NCI-H226 (cell line): ENCODE data around the gene TBX5.

Experiments used
- DNase-seq: peaks from one replicate; pipeline ENCODE4 v3.0.0-alpha.2; 2015

Gene TBX5

DNA sequence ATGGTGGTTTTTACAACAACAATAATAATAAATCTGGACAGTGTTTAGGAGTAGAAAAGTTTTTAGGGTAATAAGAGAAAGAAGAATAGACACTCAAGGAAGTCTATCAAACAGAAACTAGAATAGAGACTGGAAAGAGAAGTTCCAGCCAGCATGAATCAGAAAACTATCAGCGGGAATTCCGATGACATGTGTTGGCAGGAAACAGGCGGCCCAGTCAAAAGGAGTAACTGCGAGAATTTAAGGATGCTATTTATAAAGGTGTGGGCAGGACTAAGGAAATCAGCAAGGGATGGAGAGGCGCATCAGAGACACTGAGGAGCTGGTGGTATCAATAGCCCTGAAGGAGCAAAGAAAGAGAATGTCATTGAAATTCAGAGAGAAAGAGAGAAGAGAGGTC, 89.9 kb downstream of the TBX5 start:
- peak; percentile 4 for DNase-seq

DNA sequence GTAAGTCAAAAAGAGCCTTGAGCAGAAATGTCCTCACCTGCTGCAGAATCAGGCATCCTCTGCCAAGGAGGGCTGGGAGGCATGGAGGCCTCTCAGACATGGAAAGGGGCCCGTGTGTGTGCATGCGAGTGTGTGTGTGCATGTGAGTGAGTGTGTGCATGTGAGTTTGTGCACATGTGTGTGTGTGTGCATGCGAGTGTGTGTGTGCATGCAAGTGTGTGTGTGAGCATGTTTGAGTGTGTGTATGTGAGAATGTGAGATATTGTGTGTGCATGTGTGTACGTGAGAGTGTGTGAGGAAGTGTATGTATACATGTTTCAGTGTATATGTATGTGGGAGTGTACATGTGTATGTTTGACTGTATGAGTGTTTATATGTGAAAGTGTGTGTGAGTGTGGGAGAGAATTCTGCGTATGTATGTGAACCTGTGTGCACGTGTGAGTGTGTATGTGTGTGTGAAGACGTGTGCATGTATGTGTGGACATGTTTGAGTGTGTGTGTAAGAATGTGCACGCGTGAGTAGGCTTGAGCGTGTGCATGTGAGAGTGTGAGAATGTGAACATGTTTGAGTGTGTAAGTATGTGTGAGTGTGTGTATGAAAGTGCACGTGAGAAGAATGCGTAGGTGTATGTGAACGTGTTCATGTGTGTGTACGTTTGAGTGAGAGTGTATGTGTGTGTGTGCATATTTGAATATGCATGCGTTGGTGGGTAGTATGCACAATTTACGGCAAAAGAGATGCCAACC, 90.8 kb downstream of the TBX5 start:
- no peak for DNase-seq

DNA sequence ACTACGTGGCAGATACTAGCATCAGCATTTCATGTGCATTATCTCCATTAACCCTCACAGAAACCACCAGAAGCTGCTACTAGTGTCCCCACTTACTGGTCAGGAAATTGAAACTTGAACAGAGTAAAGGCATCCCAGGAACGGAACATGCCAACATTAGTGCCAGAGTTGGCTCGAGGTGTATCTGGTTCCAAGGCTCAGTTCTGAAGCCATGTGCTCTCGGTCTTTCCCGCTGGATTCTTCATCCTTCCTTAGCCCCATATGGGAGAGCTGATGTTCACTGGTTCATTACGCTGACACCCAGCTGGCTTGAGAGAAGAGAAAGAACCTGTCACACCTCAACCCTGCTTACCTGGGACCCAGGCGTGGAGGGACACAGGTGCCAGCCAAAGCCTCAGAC, 91.5 kb downstream of the TBX5 start:
- no peak for DNase-seq

DNA sequence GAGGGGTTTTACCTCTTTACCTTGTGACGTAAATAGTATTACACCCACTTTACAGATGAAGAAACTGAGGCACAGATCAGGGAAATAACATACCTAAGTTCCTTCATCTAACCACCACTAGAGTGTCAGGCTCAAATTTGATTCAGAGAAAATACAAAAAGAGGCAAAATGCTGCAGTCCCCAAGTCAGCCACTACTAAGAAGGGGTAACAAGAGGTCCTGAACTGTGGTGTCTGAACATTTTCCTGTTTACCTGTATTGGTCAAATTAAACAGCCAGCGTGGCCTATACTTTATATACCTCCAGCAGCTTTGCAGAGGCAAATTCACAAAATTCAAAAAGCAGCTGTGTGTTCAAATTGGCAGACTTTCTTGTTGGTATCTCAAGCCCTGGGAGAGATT, 92.0 kb downstream of the TBX5 start:
- DNase-seq = no peak

DNA sequence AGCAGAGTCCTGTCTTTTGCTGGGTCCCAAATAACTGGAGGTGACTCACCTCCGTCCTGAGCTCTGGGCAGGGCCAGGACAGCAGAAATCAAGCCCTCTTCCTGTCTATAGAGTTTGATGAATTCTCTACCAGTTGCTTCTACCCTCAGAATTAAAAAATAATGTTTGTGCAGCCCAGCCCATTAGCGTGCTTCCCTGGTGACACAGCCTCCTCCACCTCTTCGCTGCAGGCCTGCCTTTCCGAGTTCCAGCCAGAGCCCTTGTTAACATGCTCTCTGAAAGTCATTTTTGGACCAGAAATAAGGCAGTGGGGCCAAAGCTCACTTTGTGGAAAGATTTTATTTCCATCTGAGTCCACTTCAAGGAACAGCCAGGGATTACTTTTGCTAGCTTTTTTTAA, 94.0 kb downstream of the TBX5 start:
- no peak for DNase-seq

DNA sequence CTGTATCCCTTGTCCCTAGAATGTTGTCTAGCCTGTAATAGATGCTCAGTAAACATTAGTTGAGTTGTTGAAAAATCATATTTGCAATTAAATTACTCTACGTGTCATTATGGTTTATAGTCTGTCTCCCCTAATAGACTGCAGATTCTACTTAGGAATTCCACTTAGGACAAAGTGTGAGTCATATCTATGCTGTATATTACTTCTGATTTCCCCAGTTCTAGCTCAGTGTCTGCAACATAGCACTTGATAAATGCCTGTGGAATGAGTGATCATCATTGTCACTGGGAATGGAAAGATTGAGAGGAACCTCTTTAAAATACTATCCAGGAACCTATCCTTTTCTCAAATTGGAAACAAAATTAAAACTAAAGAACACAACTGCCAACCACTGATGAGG, 99.3 kb downstream of the TBX5 start:
- DNase-seq = no peak

DNA sequence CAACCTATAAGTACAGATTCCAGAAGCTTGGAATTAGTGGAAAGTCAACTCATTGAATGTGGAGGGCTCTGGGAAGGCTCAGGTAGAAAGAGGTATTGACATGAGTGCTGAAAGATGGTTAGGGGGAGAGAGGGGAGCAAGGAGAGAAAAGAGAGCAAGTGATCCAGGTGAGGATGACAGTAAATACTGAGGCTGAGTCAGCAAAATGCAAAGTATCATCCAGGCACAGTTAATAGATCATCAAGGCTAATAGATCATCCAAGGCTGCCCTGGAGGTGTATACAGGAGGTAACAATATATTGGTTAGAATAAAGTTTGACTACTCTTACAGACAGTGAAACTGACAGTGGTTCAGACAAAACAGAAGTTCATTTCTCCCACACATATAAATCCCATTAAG, 100.5 kb downstream of the TBX5 start:
- DNase-seq = no peak
